Activated CD4-positive, CD25-positive, alpha-beta regulatory T cell (primary cell): Measurements from ENCODE around the gene ALKBH2.

Experiments
- DNase-seq, 4 experiments: peaks; one replicate each; lab custom pipeline; 2025; lab: John Stamatoyannopoulos, UW

Gene ALKBH2

DNA sequence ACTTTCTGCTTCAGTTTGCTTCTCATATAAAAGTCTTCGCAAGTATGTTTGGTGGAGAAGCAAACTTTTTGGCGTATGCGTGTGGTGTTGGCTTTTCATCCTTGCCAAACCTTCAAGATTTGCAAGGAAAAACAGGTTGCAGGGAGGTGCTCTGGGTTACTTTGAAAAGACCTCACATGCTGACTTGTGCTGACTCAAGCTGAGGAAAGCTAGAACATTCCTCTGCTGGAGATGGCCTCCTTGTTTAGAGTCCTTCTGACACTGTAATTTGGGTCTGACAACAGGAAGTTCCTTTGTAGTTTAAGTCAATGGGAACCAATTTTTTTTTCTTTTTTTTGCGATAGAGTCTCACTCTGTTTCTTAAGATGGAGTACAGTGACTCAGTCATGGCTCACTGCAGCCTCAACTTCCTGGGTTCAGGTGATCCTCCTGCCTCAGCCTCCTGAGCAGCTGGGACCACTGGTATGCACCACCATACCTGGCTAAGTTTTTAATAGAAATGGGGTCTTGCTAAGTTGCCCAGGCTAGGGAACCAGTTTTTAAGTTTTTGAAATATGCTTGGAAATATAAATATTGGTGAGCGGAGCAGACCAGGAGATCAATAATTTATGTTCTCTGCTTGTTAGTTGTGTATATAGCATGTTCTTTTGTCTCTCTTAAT is 20.5 kb upstream of the ALKBH2 start:
- DNase-seq, result no peak

- no peak for DNase-seq
These were observed 19.6 kb upstream of the ALKBH2 start for GRCh38 chr12:109112720-109113465.

- peak in 2 of 4 experiments; percentile 19 to 30 for DNase-seq
These were observed 17.8 kb upstream of the ALKBH2 start for GRCh38 chr12:109110988-109111495.

GRCh38 chr12:109109746-109110350 is 16.6 kb upstream of the ALKBH2 start:
- no peak for DNase-seq

DNA sequence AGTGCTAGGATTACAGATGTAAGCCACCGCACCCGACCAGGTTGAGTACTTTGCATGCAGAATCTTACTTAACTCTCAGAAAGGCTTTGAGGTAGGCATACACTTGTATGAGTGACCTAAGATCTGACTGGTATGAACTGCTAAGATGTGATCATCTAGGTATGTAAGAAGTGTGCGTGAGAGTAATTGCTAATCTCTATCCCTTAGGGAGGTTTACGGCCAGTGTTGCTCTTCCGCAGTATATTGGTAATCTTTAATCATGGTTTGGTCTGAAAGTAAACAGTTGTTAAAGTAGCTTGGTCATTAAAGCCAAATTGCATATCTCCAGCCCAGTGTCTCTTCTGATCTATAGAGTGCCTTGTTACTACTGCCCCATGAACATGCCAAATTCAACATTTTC is 11.9 kb upstream of the ALKBH2 start:
- no peak for DNase-seq

DNA sequence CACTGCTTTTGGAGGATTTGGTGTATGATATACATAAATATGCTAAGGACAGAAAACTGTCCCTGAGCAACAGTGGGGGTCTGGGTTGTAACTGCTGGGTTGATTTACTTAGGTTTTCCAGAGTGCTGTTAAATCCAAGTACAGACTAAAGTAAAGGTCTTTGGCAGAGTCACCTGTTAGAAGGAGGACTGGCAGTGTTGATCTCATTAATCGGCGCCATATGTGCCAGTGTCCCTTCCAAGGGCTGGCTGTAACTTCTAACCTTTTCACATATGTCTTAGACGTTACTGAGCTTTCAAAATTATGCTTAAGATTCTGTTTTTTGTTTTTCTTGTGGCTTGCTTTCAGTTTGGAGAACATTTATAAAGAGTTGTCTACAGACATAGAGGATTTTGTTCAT is 9.2 kb upstream of the ALKBH2 start:
- DNase-seq, result no peak

- no peak for DNase-seq
These were observed 7.5 kb upstream of the ALKBH2 start for GRCh38 chr12:109100741-109101140.

DNA sequence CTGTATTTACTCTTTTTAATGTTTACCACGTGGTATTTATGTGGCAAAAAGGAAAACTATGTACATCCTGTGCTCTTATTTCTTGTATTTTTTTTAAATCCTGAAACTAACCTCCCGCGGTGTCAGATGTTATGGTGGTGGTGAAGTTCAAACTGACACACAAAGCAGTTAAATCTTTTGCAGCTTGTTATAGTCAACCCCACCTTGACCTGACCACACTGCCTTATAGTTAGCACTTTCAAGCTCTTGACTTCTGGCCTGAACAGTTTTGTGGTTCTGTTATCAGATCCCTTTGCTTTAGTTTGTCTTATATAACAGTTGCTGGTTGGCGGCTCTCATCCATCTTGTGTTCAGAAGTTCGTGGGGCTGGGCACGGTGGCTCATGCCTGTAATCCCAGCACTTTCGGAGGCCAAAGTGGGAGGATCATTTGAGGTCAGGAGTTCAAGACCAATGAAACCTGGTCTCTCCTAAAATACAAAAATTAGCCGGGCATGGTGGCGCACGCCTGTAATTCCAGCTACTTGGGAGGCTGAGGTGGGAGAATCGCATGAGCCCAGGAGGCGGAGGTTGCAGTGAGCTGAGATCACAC is 6.3 kb upstream of the ALKBH2 start:
- no peak for DNase-seq

GRCh38 chr12:109098651-109099050 is 5.4 kb upstream of the ALKBH2 start:
- DNase-seq, result no peak

DNA sequence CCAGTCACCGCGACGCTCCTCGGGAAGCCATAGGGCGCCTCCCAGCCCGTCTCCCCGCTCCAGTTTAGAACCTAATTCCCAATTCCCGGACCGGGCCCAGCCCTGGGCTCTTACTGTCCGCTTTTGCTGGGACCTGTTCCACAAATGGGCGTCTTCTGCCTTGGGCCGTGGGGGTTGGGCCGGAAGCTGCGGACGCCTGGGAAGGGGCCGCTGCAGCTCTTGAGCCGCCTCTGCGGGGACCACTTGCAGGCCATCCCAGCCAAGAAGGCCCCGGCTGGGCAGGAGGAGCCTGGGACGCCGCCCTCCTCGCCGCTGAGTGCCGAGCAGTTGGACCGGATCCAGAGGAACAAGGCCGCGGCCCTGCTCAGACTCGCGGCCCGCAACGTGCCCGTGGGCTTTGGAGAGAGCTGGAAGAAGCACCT is 4.9 kb upstream of the ALKBH2 start:
- DNase-seq, result peak in 1 of 4 experiments; percentile 46

DNA sequence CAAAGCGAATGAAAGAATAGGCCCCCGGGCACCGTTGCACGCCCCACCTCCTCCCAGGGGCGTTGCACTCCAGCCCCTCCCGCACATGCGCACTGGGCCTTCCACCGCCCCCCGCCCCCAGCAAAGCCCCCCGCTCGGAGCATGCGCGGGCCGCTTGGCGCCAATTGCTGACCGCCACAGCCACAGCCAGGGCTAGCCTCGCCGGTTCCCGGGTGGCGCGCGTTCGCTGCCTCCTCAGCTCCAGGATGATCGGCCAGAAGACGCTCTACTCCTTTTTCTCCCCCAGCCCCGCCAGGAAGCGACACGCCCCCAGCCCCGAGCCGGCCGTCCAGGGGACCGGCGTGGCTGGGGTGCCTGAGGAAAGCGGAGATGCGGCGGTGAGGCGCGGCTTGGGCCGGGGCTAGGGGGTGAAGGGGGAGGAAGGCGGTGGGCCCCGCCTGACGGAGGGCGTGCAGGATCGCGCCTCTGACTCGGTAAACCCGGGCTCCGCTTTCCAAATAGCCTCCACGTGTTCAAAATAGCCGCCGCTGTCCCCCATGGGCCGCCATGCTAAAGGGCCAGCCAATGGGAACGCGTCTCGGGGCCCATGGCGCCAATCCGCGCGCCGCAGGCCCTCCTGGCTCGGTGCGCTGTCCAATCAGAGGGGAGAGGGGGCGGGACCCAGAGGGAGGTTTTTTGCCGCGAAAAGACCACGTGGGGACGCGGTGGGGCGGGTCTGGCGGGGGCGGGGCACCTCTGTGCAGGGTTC is 4.3 kb upstream of the ALKBH2 start, which contains the start of gene UNG:
Gene UNG, plus strand, starts transcription at position 163 of the 748 bp plus-strand sequence. Its CDS starts 83 bp downstream, at position 246.
- peak; percentile 94 to 96 (median 96) for DNase-seq

- no peak for DNase-seq
These were observed 3.8 kb upstream of the ALKBH2 start for GRCh38 chr12:109097140-109097434.

GRCh38 chr12:109092497-109093021 is 713 bp downstream of the ALKBH2 start:
- no peak for DNase-seq

DNA sequence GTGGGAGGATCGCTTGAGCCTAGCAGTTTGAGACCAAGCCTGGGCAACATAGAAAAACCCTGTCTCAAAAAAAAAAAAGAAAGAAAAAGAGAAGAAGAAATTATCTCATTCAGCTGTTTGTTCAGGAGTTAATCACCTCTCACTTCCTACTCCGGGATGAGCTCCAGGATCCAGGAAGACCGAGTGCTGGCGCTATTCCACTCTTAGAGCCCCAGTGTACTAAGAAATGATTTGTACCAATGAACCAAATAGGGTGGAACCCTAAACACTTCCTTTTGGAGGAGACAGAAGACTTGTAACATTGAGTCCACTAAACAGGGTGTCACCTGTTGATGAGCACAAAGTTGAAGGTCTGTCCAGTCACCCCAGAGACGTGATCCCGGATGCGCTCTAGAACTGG is 3.6 kb downstream of the ALKBH2 start:
- DNase-seq, result no peak

DNA sequence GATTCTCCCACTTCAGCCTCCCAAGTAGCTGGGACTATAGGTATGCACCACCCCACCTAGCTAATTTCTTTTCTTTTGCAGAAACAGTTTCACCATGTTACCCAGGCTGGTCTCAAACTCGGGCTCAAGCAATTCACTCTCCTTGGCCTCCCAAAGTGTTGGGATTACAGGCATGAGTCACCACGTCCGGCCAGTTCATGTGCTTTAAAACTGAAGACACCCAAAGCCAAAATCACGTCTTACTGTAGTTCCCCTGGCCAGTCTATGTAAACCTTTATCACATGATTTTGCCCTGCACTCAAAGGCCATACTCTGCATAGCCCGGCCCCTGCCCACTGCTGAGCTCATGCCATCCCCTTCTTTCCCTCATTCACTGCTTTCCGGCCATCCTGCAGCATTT is 4.5 kb downstream of the ALKBH2 start:
- DNase-seq, result no peak

GRCh38 chr12:109087250-109087649 is 6.0 kb downstream of the ALKBH2 start:
- DNase-seq, result no peak

GRCh38 chr12:109085590-109085989 is 7.7 kb downstream of the ALKBH2 start:
- no peak for DNase-seq

DNA sequence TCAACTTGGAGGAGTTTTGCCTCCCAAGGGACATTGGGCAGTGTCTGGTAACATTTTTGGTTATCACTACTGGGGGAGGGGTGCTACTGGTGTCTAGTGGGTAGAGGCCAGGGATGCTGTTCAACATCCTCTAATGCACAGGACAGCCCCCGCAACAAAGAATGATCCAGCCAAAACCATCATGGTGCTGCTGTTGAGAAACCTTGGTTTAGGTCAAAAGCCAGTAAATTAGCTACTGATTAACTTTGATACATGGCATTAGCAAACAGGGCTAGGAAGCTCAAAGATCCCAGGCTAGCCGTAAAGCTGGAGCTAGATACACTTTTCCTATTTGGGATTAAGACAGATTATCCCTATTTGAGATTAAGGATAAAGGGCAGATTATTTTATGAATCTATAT is 8.8 kb downstream of the ALKBH2 start:
- no peak for DNase-seq

GRCh38 chr12:109082751-109083150 is 10.5 kb downstream of the ALKBH2 start:
- DNase-seq, result no peak

GRCh38 chr12:109074866-109075265 is 18.4 kb downstream of the ALKBH2 start:
- DNase-seq, result no peak
